Neuronal stem cell (in vitro differentiated cells): ENCODE data around the gene NDUFAB1.

ENCODE experiments used
- DNase-seq: peaks from one replicate; pipeline ENCODE4 v3.0.0-alpha.2; 2013; ENCODE audit warnings: low spot score
- H2AFZ ChIP-seq: one replicate; pipeline ENCODE4 v1.6.1; 2013; ENCODE audit warnings: mild to moderate bottlenecking, low read length, inconsistent platforms
- H2AK5ac ChIP-seq: 2 replicates; pipeline ENCODE4 v1.6.1; 2013; ENCODE audit warnings: low read depth, mild to moderate bottlenecking, inconsistent platforms, low read length, moderate library complexity, mixed read lengths
- H2BK120ac ChIP-seq: 2 replicates; pipeline ENCODE4 v1.6.1; 2013; ENCODE audit warnings: low read depth, mild to moderate bottlenecking, inconsistent platforms, low read length, moderate library complexity, mixed read lengths
- H2BK12ac ChIP-seq: one replicate; pipeline ENCODE4 v1.6.1; 2013; ENCODE audit warnings: low read length, inconsistent platforms
- H2BK15ac ChIP-seq: 2 replicates; pipeline ENCODE4 v1.6.1; 2013; ENCODE audit warnings: mild to moderate bottlenecking, low read length, inconsistent platforms, mixed read lengths
- H2BK5ac ChIP-seq: one replicate; pipeline ENCODE4 v1.6.1; 2013; ENCODE audit warnings: inconsistent platforms, mild to moderate bottlenecking, low read length, moderate library complexity
- H3K14ac ChIP-seq: one replicate; pipeline ENCODE4 v1.6.1; 2013; ENCODE audit warnings: low read length, inconsistent platforms
- H3K18ac ChIP-seq: 2 replicates; pipeline ENCODE4 v1.6.1; 2013; ENCODE audit warnings: low read length, inconsistent platforms
- H3K23ac ChIP-seq: 2 replicates; pipeline ENCODE4 v1.6.1; 2013; ENCODE audit warnings: low read depth, mild to moderate bottlenecking, mixed read lengths, low read length, inconsistent platforms; ENCODE audit not compliant: poor library complexity
- H3K27ac ChIP-seq: replicated peaks from 3 replicates; pipeline ENCODE4 v1.5.1; 2013; ENCODE audit warnings: low read length, inconsistent platforms
- H3K27me3 ChIP-seq, 3 experiments: 2 replicates each; pipeline ENCODE4 v1.6.1; 2013; ENCODE audit warnings: low read length in 3 of 3, mild to moderate bottlenecking in 2 of 3, inconsistent platforms in 1 of 3, low read depth in 1 of 3, mixed read lengths in 1 of 3, moderate library complexity in 1 of 3; ENCODE audit not compliant: control insufficient read depth in 3 of 3, insufficient read depth in 3 of 3
- H3K36me3 ChIP-seq, 2 donors: replicated peaks in 1 of 2; 2 replicates each; pipeline ENCODE4 v1.6.1; 2013; ENCODE audit warnings: low read length in 2 of 2; ENCODE audit not compliant: control insufficient read depth in 2 of 2, insufficient read depth in 2 of 2
- H3K4ac ChIP-seq: 2 replicates; pipeline ENCODE4 v1.6.1; 2013; ENCODE audit warnings: inconsistent platforms, mild to moderate bottlenecking, low read length, moderate library complexity
- H3K4me1 ChIP-seq, 2 donors: 1 replicate in 1 of 2; 2 replicates in 1 of 2; pipeline ENCODE4 v1.6.1; 2013; ENCODE audit warnings: low read length in 2 of 2, low read depth in 1 of 2; ENCODE audit not compliant: control insufficient read depth in 2 of 2, insufficient read depth in 1 of 2
- H3K4me2 ChIP-seq: one replicate; pipeline ENCODE4 v1.6.1; 2013; ENCODE audit warnings: mild to moderate bottlenecking, low read length, inconsistent platforms; ENCODE audit not compliant: insufficient read depth, poor library complexity, severe bottlenecking
- H3K4me3 ChIP-seq, 2 donors: 2 replicates each; pipeline ENCODE4 v1.5.1; 2013; ENCODE audit warnings: low read length in 2 of 2, mild to moderate bottlenecking in 2 of 2, inconsistent platforms in 1 of 2, moderate library complexity in 1 of 2
- H3K79me1 ChIP-seq: one replicate; pipeline ENCODE4 v1.6.1; 2013; ENCODE audit warnings: low read depth, mild to moderate bottlenecking, inconsistent platforms, low read length, moderate library complexity
- H3K9ac ChIP-seq: one replicate; pipeline ENCODE4 v1.6.1; 2013; ENCODE audit warnings: mild to moderate bottlenecking, low read depth, low read length, inconsistent platforms; ENCODE audit not compliant: poor library complexity
- H3K9me3 ChIP-seq, 2 donors: replicated peaks in 1 of 2; 2 replicates each; pipeline versions ENCODE3 to v1.6.1; 2013; ENCODE audit warnings: low read length in 2 of 2, mild to moderate bottlenecking in 2 of 2, inconsistent platforms in 1 of 2, low read depth in 1 of 2, mixed read lengths in 1 of 2, moderate library complexity in 1 of 2; ENCODE audit not compliant: control insufficient read depth in 2 of 2, insufficient read depth in 1 of 2
- H4K8ac ChIP-seq: one replicate; pipeline ENCODE4 v1.6.1; 2013; ENCODE audit warnings: low read depth, mild to moderate bottlenecking, inconsistent platforms, low read length, moderate library complexity
- H4K91ac ChIP-seq: one replicate; pipeline ENCODE4 v1.6.1; 2013; ENCODE audit warnings: low read length, low read depth, mild to moderate bottlenecking, inconsistent platforms; ENCODE audit not compliant: poor library complexity
- WGBS, 2 donors: extraction: QIAGEN DNeasy Blood & Tissue Kit; methylation state at CpG; one replicate each; pipeline ENCODE4 v1.1.7; 2013; ENCODE audit warnings: missing lambda C conversion rate in 2 of 2, mixed read lengths in 1 of 2; ENCODE audit not compliant: insufficient read length in 2 of 2, insufficient replicate concordance in 1 of 2; ENCODE audit errors: extremely low coverage in 2 of 2; 5-methylcytosine and 5-hydroxymethylcytosine counted together

The NDUFAB1 gene

DNA sequence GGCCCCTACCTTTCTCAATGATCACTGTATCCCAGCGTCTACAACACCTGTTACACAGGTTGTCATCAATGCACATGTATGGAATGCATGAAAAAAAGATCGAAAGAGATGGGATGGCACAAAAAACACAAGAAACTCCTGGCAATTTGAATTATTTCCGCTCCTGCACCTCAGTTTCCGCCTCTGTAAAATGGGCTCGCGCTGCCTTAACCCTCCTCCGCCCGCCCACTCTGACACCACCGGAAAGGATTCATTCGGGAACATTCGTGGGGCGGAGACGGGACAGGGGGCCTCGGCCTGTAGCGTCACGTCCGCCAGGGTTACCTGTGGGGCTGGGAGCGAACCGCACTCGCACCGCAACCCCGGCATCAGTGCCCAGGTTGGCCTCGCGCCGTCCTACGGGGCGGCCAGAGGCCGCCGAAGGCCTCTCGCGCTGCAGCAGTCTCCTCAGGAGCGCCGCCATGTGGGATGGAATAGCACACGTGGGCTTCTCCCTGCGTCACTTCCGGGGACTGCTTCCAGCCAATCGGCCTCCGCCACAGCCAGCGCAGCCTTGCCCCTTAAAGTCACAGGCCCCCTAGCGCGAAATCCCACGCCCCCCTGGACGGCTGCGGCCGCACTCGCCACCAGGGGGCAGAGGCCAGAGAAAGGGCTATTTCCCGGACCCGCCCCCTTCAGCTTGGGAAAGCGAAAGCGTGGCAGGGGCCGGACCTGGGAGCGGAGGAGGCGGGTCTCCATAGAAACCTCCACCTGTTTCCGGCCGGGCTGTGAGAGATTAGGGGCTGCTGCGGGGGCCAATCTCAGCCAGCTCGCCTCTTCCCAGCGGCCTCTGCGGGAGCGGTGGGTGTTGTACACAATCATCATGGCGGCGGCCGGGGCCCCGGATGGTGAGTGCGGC lies 39.0 kb downstream of the NDUFAB1 start, which contains the start of the genes EARS2 and UBFD1:
Gene EARS2, minus strand, starts transcription at position 470 of the 898 bp plus-strand sequence. Its CDS starts 7 bp downstream, at position 463.
Gene UBFD1, plus strand, starts transcription at position 847 of the 898 bp plus-strand sequence. Its CDS starts 16 bp downstream, at position 863.
- Histone ChIP-seq H3K4me2 (peak within 1 kb of the TSS; percentile 72), H2BK120ac (no peak within 1 kb of the TSS), H3K27ac (peak within 1 kb of the TSS; percentile 60), H3K9me3 (no peaks in the 10 kb centered on the region), H2BK5ac (peak within 1 kb of the TSS; percentile 89), H3K27me3 (no peaks in the 10 kb centered on the region), H2AK5ac (peak within 1 kb of the TSS; percentile 49), H2BK12ac (no peak within 1 kb of the TSS), H3K4ac (no peak within 1 kb of the TSS), H3K23ac (peak within 1 kb of the TSS; percentile 95), H3K14ac (no peak within 1 kb of the TSS), H2AFZ (peak within 1 kb of the TSS; percentile 95), H3K36me3 (peaks cover 20 to 56% of the 10 kb centered on the region in 2 donors), H4K91ac (no peak within 1 kb of the TSS), H4K8ac (no peak within 1 kb of the TSS), H3K18ac (peak within 1 kb of the TSS; percentile 92), H3K4me1 (peaks cover 0 to 1% of the 10 kb centered on the region in 2 donors), H2BK15ac (peak within 1 kb of the TSS; percentile 68), H3K79me1 (peaks cover 7% of the 10 kb centered on the region), H3K4me3 (peak within 1 kb of the TSS; percentile 67 to 96), H3K9ac (peak within 1 kb of the TSS; percentile 91)
- no CpG with 5 or more reads among the region's 65 CpGs for WGBS, 2 donors
- peak; percentile 99 for DNase-seq

DNA sequence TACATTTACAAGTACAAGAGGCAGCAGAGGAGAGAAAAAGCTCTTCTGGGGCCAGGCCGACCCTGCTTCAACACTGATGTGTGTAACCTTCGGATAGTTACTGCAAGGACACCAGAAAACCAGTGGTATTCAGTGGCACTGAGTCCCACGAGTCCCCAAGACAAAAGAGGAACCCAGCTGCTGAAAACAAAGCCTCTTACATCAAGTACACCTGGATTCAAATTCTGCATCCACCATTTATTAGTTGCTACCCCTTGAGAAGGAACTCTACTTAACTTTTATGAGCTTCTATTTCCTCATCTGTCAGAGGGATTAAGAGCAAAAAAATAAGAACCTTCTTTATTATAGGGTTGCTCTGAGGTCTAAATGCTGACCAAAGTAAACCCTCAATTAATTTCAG lies 41.6 kb downstream of the NDUFAB1 start:
- Histone ChIP-seq H2BK5ac (no peak overlapping the region), H2BK120ac (no peak overlapping the region), H3K4me2 (no peak overlapping the region), H3K27ac (no peak overlapping the region), H2BK12ac (no peak overlapping the region), H2AK5ac (no peak overlapping the region), H3K9ac (no peak overlapping the region), H3K4me3 (no peak overlapping the region), H2AFZ (no peak overlapping the region), H3K18ac (no peak overlapping the region), H4K8ac (no peak overlapping the region), H3K9me3 (no peaks in the 10 kb centered on the region), H3K36me3 (peaks cover 18 to 52% of the 10 kb centered on the region in 2 donors), H3K4me1 (peaks cover 0 to 1% of the 10 kb centered on the region in 2 donors), H3K79me1 (peaks cover 7% of the 10 kb centered on the region), H2BK15ac (no peak overlapping the region), H3K27me3 (no peaks in the 10 kb centered on the region), H3K14ac (no peak overlapping the region), H4K91ac (no peak overlapping the region), H3K23ac (no peak overlapping the region), H3K4ac (no peak overlapping the region)
- DNase-seq = no peak
- WGBS, 2 donors = no CpG with 5 or more reads among the region's 3 CpGs

DNA sequence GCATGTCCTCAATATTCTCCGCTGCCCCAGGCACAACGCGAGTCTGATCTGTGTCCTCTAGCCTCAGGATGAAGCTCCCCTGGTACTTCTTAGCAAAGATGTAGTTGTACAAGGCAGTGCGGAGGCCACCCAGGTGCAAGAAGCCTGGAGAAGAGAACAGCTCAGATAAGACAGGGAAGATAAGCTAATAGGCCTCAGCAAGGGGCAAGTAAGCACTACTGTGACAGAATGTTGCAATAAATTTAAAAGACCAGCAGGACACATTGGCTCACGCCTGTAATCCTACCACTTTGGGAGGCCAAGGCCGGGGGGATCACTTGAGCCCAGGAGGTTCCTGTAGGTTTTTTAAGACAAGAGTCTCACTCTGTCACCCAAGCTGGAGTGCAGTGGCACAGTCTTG lies 44.0 kb downstream of the NDUFAB1 start:
- Histone ChIP-seq H3K4me3 (no peak overlapping the region), H3K4me1 (peaks cover 0 to 1% of the 10 kb centered on the region in 2 donors), H3K27ac (no peak overlapping the region), H2AFZ (no peak overlapping the region), H3K9me3 (no peaks in the 10 kb centered on the region), H4K8ac (no peak overlapping the region), H3K23ac (no peak overlapping the region), H2BK15ac (no peak overlapping the region), H3K27me3 (no peaks in the 10 kb centered on the region), H2AK5ac (no peak overlapping the region), H3K36me3 (peaks cover 26 to 64% of the 10 kb centered on the region in 2 donors), H3K18ac (no peak overlapping the region), H2BK12ac (no peak overlapping the region), H3K9ac (no peak overlapping the region), H3K14ac (no peak overlapping the region), H2BK5ac (no peak overlapping the region), H3K79me1 (peaks cover 4% of the 10 kb centered on the region), H3K4ac (no peak overlapping the region), H2BK120ac (no peak overlapping the region), H4K91ac (no peak overlapping the region), H3K4me2 (no peak overlapping the region)
- no peak for DNase-seq
- no CpG with 5 or more reads among the region's 6 CpGs for WGBS, 2 donors

DNA sequence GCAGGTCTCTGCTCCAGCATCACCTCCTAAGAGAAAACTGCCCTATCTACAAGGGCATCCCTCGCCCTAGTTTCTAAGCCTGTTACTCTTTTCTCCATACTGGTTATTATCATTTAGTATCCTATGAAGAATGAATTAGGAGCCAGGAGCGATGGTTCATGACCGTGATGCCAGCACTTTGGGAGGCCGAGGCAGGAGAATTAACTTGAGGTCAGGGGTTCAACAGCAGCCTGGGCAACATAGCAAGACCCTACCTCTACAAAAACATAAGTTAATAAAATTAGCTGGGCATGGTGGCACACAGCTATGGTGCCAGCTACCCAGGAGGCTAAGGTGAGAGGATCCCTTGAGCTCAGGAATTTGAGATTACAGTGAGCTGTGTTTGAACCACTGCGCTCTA lies 46.2 kb downstream of the NDUFAB1 start:
- Histone ChIP-seq H3K18ac (no peak overlapping the region), H3K23ac (no peak overlapping the region), H2BK120ac (no peak overlapping the region), H2AFZ (no peak overlapping the region), H3K4me2 (no peak overlapping the region), H2BK15ac (no peak overlapping the region), H2AK5ac (no peak overlapping the region), H3K27me3 (no peaks in the 10 kb centered on the region), H2BK5ac (no peak overlapping the region), H3K27ac (no peak overlapping the region), H4K8ac (no peak overlapping the region), H3K9ac (no peak overlapping the region), H3K4me3 (no peak overlapping the region), H4K91ac (no peak overlapping the region), H3K4me1 (no peaks in the 10 kb centered on the region), H3K9me3 (no peaks in the 10 kb centered on the region), H3K36me3 (peaks cover 34 to 85% of the 10 kb centered on the region in 2 donors), H3K4ac (no peak overlapping the region), H3K79me1 (no peaks in the 10 kb centered on the region), H3K14ac (no peak overlapping the region), H2BK12ac (no peak overlapping the region)
- no peak for DNase-seq
- no CpG with 5 or more reads among the region's 5 CpGs for WGBS, 2 donors
